Measurements from ENCODE around the gene NRIP1. TPM values are rescaled to one million over a fixed set of nuclear protein-coding genes. Genes with fewer than 3 reads are reported as not detected.

Gene NRIP1
- total and polyA plus RNA-seq, 2 of the 13 experiments (the other 11 are each of a cell fraction or from before 2014, with no cell fraction given), result 21.0 to 69.0 TPM

DNA sequence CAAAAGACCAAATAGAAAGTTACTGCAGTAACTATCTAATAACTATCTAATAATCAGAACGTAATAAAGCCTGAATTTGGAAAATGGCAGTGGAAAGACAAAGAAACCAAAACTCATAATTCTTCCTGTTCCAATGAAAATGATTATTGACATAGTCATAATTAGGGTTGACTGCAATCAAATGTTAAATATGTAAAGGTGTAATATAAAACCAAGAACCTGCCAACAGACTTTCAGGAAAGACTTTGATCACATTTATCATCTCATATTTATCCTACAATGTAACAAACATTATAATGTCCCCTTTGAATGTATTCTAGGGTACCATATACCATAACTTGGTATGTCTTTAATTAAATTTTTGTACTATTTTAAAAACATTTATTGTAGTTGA, 26.9 kb downstream of the NRIP1 start:
- no peak for FAIRE-seq
- in situ Hi-C loops (cut with HindIII; ENCODE audit: extremely low pct_ligation_motif_present, low pct_unique_long_range_greater_than_20kb), result no loop called here
- 100% methylated on average over 1 of the region's 1 CpG for WGBS (ENCODE audit: low lambda C conversion rate)

More for the DNA sequence above, 26.9 kb downstream of the NRIP1 start:
- no peak for DNase-seq (ENCODE audit: low spot score)
- no peaks in the 10 kb centered on the region for H3K27me3 ChIP-seq (ENCODE audit: control insufficient read depth in 1 of 2, insufficient read depth in 2 of 2, low read length in 2 of 2)
- no TSS peak for BruUV-seq (replicated peaks)
- intact Hi-C loops (cut with micrococcal nuclease; ENCODE audit: unreplicated experiment), result no loop called here
- H3K27ac ChIP-seq (ENCODE audit: extremely low read length, insufficient read depth, low read length), result no peak overlapping the region
- ChIA-PET CTCF (ENCODE audit: low intra/inter-chr PET ratio, low total read pairs) (no interaction called here), POLR2A (no interaction called here)
- no peak overlapping the region for H3K4me3 ChIP-seq (replicated peaks in 1 of 3; ENCODE audit: insufficient read depth in 1 of 3, low read depth in 2 of 3, low read length in 3 of 3)
- no peaks in the 10 kb centered on the region for H3K9me3 ChIP-seq (ENCODE audit: low read length)
- no peak overlapping the region for H2AFZ ChIP-seq (ENCODE audit: low read length)
- peaks cover 99% of the 10 kb centered on the region for H3K79me2 ChIP-seq (ENCODE audit: insufficient read depth, low read length)
- TF ChIP-seq ZNF383 (CRISPR knock-in tag; IDR thresholded peaks at IDR 0.05; ENCODE audit: borderline replicate concordance) (no peak), GTF3A (CRISPR knock-in tag; conservative IDR thresholded peaks at IDR 0.05) (no peak), KDM4B (CRISPR knock-in tag; IDR thresholded peaks at IDR 0.05) (no peak), NFYB (CRISPR knock-in tag; IDR thresholded peaks at IDR 0.05) (no peak), TOPORS (CRISPR knock-in tag; IDR thresholded peaks at IDR 0.05) (no peak), SMYD3 (CRISPR knock-in tag; IDR thresholded peaks at IDR 0.05) (no peak), ZNF296 (CRISPR knock-in tag; conservative IDR thresholded peaks at IDR 0.05) (no peak), ZNF44 (CRISPR knock-in tag; IDR thresholded peaks at IDR 0.05) (no peak), ZNF331 (CRISPR knock-in tag; IDR thresholded peaks at IDR 0.05) (no peak), MIXL1 (CRISPR knock-in tag; IDR thresholded peaks at IDR 0.05) (no peak), ZNF235 (CRISPR knock-in tag; IDR thresholded peaks at IDR 0.05; ENCODE audit: borderline replicate concordance) (no peak), TBX2 (CRISPR knock-in tag; IDR thresholded peaks at IDR 0.05; ENCODE audit: borderline replicate concordance) (no peak), KLF12 (CRISPR knock-in tag; IDR thresholded peaks at IDR 0.05; ENCODE audit: borderline replicate concordance) (no peak), ETS1 (CRISPR knock-in tag; IDR thresholded peaks at IDR 0.05) (no peak), XBP1 (CRISPR knock-in tag; IDR thresholded peaks at IDR 0.05) (no peak), ZNF503 (CRISPR knock-in tag; IDR thresholded peaks at IDR 0.05) (no peak)
- TF ChIP-seq, protein P1, sequence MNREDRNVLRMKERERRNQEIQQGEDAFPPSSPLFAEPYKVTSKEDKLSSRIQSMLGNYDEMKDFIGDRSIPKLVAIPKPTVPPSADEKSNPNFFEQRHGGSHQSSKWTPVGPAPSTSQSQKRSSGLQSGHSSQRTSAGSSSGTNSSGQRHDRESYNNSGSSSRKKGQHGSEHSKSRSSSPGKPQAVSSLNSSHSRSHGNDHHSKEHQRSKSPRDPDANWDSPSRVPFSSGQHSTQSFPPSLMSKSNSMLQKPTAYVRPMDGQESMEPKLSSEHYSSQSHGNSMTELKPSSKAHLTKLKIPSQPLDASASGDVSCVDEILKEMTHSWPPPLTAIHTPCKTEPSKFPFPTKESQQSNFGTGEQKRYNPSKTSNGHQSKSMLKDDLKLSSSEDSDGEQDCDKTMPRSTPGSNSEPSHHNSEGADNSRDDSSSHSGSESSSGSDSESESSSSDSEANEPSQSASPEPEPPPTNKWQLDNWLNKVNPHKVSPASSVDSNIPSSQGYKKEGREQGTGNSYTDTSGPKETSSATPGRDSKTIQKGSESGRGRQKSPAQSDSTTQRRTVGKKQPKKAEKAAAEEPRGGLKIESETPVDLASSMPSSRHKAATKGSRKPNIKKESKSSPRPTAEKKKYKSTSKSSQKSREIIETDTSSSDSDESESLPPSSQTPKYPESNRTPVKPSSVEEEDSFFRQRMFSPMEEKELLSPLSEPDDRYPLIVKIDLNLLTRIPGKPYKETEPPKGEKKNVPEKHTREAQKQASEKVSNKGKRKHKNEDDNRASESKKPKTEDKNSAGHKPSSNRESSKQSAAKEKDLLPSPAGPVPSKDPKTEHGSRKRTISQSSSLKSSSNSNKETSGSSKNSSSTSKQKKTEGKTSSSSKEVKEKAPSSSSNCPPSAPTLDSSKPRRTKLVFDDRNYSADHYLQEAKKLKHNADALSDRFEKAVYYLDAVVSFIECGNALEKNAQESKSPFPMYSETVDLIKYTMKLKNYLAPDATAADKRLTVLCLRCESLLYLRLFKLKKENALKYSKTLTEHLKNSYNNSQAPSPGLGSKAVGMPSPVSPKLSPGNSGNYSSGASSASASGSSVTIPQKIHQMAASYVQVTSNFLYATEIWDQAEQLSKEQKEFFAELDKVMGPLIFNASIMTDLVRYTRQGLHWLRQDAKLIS (CRISPR knock-in tag; IDR thresholded peaks at IDR 0.05), result no peak
- H4K20me1 ChIP-seq (ENCODE audit: insufficient read depth, low read length), result peaks cover 61% of the 10 kb centered on the region
- no peak for ATAC-seq
- no peak overlapping the region for H3K9ac ChIP-seq (ENCODE audit: insufficient read depth, low read depth, low read length)
- H3K4me2 ChIP-seq (ENCODE audit: low read depth, low read length), result no peak overlapping the region
- peaks cover 10% of the 10 kb centered on the region for H3K4me1 ChIP-seq (ENCODE audit: insufficient read depth, low read length)
- peaks cover 2 to 35% of the 10 kb centered on the region in 2 experiments for H3K36me3 ChIP-seq (replicated peaks in 1 of 2; ENCODE audit: control insufficient read depth in 1 of 2, insufficient read depth in 2 of 2, low read length in 2 of 2)

All from HepG2 (cell line).